ENCODE measurements around the gene MTMR10.

- TF ChIP-seq STAT1 (IDR thresholded peaks at IDR 0.05; ENCODE audit: unreplicated experiment) = no peak
- no peak for TF ChIP-seq CTCF (conservative IDR thresholded peaks at IDR 0.05; ENCODE audit: low read depth in 2 of 2)
- TF ChIP-seq POLR2AphosphoS5 (IDR thresholded peaks at IDR 0.05; ENCODE audit: low read depth) = no peak
- TF ChIP-seq CREB1 (CRISPR knock-in tag; IDR thresholded peaks at IDR 0.05; ENCODE audit: low read depth) = no peak
- no peak for TF ChIP-seq EZH2phosphoT487 (IDR thresholded peaks at IDR 0.05; ENCODE audit: unreplicated experiment)
- TF ChIP-seq EZH2 (IDR thresholded peaks at IDR 0.05; ENCODE audit: low read depth, unreplicated experiment) = no peak
- TF ChIP-seq JUNB (IDR thresholded peaks at IDR 0.05; ENCODE audit: unreplicated experiment) = no peak
- no peak for TF ChIP-seq REST (IDR thresholded peaks at IDR 0.05; ENCODE audit: unreplicated experiment)
- TF ChIP-seq ZNF331 (CRISPR knock-in tag; IDR thresholded peaks at IDR 0.05; ENCODE audit: low read depth) = no peak
- TF ChIP-seq ZNF114 (CRISPR knock-in tag; IDR thresholded peaks at IDR 0.05) = no peak
- TF ChIP-seq NANOG (IDR thresholded peaks at IDR 0.05; ENCODE audit: borderline replicate concordance) = no peak
- no peak for TF ChIP-seq ZNF462 (CRISPR knock-in tag; IDR thresholded peaks at IDR 0.05)
These were observed 1.4 kb downstream of the MTMR10 start for GRCh38 chr15:30990036-30990435.
